Measurements from ENCODE around the gene RIN2. TPM values are rescaled to one million over a fixed set of nuclear protein-coding genes. Genes with fewer than 3 reads are reported as not detected.
"Not testable (repeated sequence)": the region's sequence is repeated elsewhere in the genome, so short reads cannot be mapped to it uniquely, and the experiment has no call there.

Gene RIN2
- total and polyA plus RNA-seq, 4 donors: 3.4 to 16.6 (median 6.3) TPM

GRCh38 chr20:19802492-19803158 is 44.6 kb downstream of the RIN2 start:
- 75% methylated on average over 4 of the region's 4 CpGs for WGBS
- Histone ChIP-seq H3K9me3 (ENCODE audit: control insufficient read depth in 4 of 4, low read length in 3 of 4) (no peaks in the 10 kb centered on the region), H3K27ac (ENCODE audit: low read depth in 1 of 2, low read length in 2 of 2) (no peak overlapping the region), H3K27me3 (ENCODE audit: control insufficient read depth in 4 of 4, insufficient read depth in 4 of 4, low read length in 3 of 4) (no peaks in the 10 kb centered on the region), H3K4me3 (ENCODE audit: low read depth in 1 of 3, low read length in 3 of 3) (no peak overlapping the region), H3K36me3 (ENCODE audit: control insufficient read depth in 4 of 4, insufficient read depth in 3 of 4, low read depth in 1 of 4, low read length in 3 of 4) (peaks cover 0 to 7% (median 2%) of the 10 kb centered on the region in 4 donors), H3K9ac (ENCODE audit: low read depth in 1 of 2, low read length in 2 of 2) (no peak overlapping the region), H3K4me1 (ENCODE audit: control insufficient read depth in 4 of 4, insufficient read depth in 4 of 4, low read length in 3 of 4) (peaks cover 0 to 2% (median 0%) of the 10 kb centered on the region in 4 donors)
- DNase-seq (ENCODE audit: low spot score): no peak
- TF ChIP-seq RAD21 (IDR thresholded peaks at IDR 0.05): peak; percentile 60 to 61
- no peak for TF ChIP-seq FOXA2 (IDR thresholded peaks at IDR 0.05)
- TF ChIP-seq GABPA (IDR thresholded peaks at IDR 0.05 in 1 of 2, conservative IDR thresholded peaks at IDR 0.05 in 1 of 2): no peak
- no peak for TF ChIP-seq YY1 (IDR thresholded peaks at IDR 0.05)
- peak; percentile 19 for TF ChIP-seq CTCF (IDR thresholded peaks at IDR 0.05; ENCODE audit: low read depth, low read length, missing input control)
- no peak for TF ChIP-seq SP1 (IDR thresholded peaks at IDR 0.05)
- no peak for TF ChIP-seq RXRA (IDR thresholded peaks at IDR 0.05)
- no peak for TF ChIP-seq HNF4A (conservative IDR thresholded peaks at IDR 0.05)
- TF ChIP-seq JUND (IDR thresholded peaks at IDR 0.05): no peak

- H3K27me3 ChIP-seq (ENCODE audit: control insufficient read depth in 4 of 4, insufficient read depth in 4 of 4, low read length in 3 of 4); H3K4me1 ChIP-seq (ENCODE audit: control insufficient read depth in 4 of 4, insufficient read depth in 4 of 4, low read length in 3 of 4); H3K9me3 ChIP-seq (ENCODE audit: control insufficient read depth in 4 of 4, low read length in 3 of 4); DNase-seq (ENCODE audit: low spot score); H3K27ac ChIP-seq (ENCODE audit: low read depth in 1 of 2, low read length in 2 of 2); H3K4me3 ChIP-seq (ENCODE audit: low read depth in 1 of 3, low read length in 3 of 3); H3K36me3 ChIP-seq (ENCODE audit: control insufficient read depth in 4 of 4, insufficient read depth in 3 of 4, low read depth in 1 of 4, low read length in 3 of 4); H3K9ac ChIP-seq (ENCODE audit: low read depth in 1 of 2, low read length in 2 of 2): not testable (repeated sequence)
- 88% methylated on average over 7 of the region's 7 CpGs for WGBS
Measured at GRCh38 chr20:19806276-19806675, 48.2 kb downstream of the RIN2 start.

GRCh38 chr20:19806806-19807190 is 48.7 kb downstream of the RIN2 start:
- no peak overlapping the region for H3K4me3 ChIP-seq (ENCODE audit: low read depth in 1 of 3, low read length in 3 of 3)
- no peaks in the 10 kb centered on the region for H3K36me3 ChIP-seq (ENCODE audit: control insufficient read depth in 4 of 4, insufficient read depth in 3 of 4, low read depth in 1 of 4, low read length in 3 of 4)
- H3K27ac ChIP-seq (ENCODE audit: low read depth in 1 of 2, low read length in 2 of 2): no peak overlapping the region
- H3K4me1 ChIP-seq (ENCODE audit: control insufficient read depth in 4 of 4, insufficient read depth in 4 of 4, low read length in 3 of 4): peaks cover 0 to 2% (median 0%) of the 10 kb centered on the region in 4 donors
- H3K9me3 ChIP-seq (ENCODE audit: control insufficient read depth in 4 of 4, low read length in 3 of 4): no peaks in the 10 kb centered on the region
- no peak overlapping the region for H3K9ac ChIP-seq (ENCODE audit: low read depth in 1 of 2, low read length in 2 of 2)
- TF ChIP-seq GABPA (IDR thresholded peaks at IDR 0.05 in 1 of 2, conservative IDR thresholded peaks at IDR 0.05 in 1 of 2) (no peak), HNF4G (IDR thresholded peaks at IDR 0.05) (no peak), ATF3 (IDR thresholded peaks at IDR 0.05) (no peak), RXRA (IDR thresholded peaks at IDR 0.05) (no peak), ZBTB33 (IDR thresholded peaks at IDR 0.05) (no peak), JUND (IDR thresholded peaks at IDR 0.05) (no peak), FOXA1 (IDR thresholded peaks at IDR 0.05) (no peak), CTCF (IDR thresholded peaks at IDR 0.05; ENCODE audit: low read depth, low read length, missing input control) (no peak)
- no peaks in the 10 kb centered on the region for H3K27me3 ChIP-seq (ENCODE audit: control insufficient read depth in 4 of 4, insufficient read depth in 4 of 4, low read length in 3 of 4)
- 85% methylated on average over 4 of the region's 4 CpGs for WGBS
- no peak for DNase-seq (ENCODE audit: low spot score)

All from liver (tissue), 9 donors.